ENCODE results near the gene AGTPBP1.

GRCh38 chr9:85703398-85703797 lies 38.4 kb downstream of the AGTPBP1 start:
- TF ChIP-seq CTCF (conservative IDR thresholded peaks at IDR 0.05; ENCODE audit: low read depth in 2 of 2) (no peak), STAT1 (IDR thresholded peaks at IDR 0.05; ENCODE audit: unreplicated experiment) (no peak), POLR2AphosphoS5 (IDR thresholded peaks at IDR 0.05; ENCODE audit: low read depth) (no peak), EZH2phosphoT487 (IDR thresholded peaks at IDR 0.05; ENCODE audit: unreplicated experiment) (no peak), REST (IDR thresholded peaks at IDR 0.05; ENCODE audit: unreplicated experiment) (no peak), EZH2 (IDR thresholded peaks at IDR 0.05; ENCODE audit: low read depth, unreplicated experiment) (no peak), CREB1 (CRISPR knock-in tag; IDR thresholded peaks at IDR 0.05; ENCODE audit: low read depth) (no peak), ETS1 (IDR thresholded peaks at IDR 0.05) (no peak), ZNF462 (CRISPR knock-in tag; IDR thresholded peaks at IDR 0.05) (no peak), ZNF331 (CRISPR knock-in tag; IDR thresholded peaks at IDR 0.05; ENCODE audit: low read depth) (no peak), JUNB (IDR thresholded peaks at IDR 0.05; ENCODE audit: unreplicated experiment) (no peak), ZNF114 (CRISPR knock-in tag; IDR thresholded peaks at IDR 0.05) (no peak)
